Measurements from ENCODE around the gene SFXN5. TPM values are rescaled to one million over a fixed set of nuclear protein-coding genes. Genes with fewer than 3 reads are reported as not detected.

Gene SFXN5
- total RNA-seq, 2 donors from 2014 or later, result 12.8 to 23.2 TPM

DNA sequence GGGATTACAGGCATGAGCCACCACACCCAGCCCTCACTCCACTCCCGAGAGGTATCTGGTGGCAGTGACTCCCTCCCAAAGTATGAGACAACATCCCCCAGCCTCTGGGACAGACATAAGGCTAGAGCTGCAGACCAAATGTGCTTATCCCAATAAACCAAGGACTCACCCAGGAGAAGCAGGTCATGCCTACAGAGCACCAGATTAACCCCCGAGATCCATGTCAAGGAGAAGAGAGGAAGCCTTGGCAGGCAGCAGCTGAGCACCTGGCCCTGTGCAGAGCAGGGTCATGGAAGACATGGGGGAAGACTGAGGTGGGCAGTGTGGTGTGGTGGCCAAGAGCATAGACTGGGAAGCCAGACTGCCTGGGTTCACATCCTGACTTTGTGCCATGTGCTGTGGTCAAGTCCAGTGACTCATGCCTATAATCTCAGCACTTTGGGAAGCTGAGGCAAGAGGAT is 34.0 kb upstream of the SFXN5 start:
- intact Hi-C loops (cut with DNase I), result no loop called here
- H3K27me3 ChIP-seq (replicated peaks; ENCODE audit: insufficient read depth), result no peaks in the 10 kb centered on the region
- H3K9me3 ChIP-seq, result no peaks in the 10 kb centered on the region
- no peak overlapping the region for H3K27ac ChIP-seq
- H3K4me1 ChIP-seq (replicated peaks), result peaks cover 2% of the 10 kb centered on the region
- TF ChIP-seq, protein P1, sequence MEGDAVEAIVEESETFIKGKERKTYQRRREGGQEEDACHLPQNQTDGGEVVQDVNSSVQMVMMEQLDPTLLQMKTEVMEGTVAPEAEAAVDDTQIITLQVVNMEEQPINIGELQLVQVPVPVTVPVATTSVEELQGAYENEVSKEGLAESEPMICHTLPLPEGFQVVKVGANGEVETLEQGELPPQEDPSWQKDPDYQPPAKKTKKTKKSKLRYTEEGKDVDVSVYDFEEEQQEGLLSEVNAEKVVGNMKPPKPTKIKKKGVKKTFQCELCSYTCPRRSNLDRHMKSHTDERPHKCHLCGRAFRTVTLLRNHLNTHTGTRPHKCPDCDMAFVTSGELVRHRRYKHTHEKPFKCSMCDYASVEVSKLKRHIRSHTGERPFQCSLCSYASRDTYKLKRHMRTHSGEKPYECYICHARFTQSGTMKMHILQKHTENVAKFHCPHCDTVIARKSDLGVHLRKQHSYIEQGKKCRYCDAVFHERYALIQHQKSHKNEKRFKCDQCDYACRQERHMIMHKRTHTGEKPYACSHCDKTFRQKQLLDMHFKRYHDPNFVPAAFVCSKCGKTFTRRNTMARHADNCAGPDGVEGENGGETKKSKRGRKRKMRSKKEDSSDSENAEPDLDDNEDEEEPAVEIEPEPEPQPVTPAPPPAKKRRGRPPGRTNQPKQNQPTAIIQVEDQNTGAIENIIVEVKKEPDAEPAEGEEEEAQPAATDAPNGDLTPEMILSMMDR (IDR thresholded peaks at IDR 0.05), result no peak
- no peak for TF ChIP-seq POLR2AphosphoS5 (IDR thresholded peaks at IDR 0.05)
- no peak for TF ChIP-seq POLR2A (IDR thresholded peaks at IDR 0.05)
- 87% methylated on average over 2 of the region's 2 CpGs for WGBS
- H3K4me3 ChIP-seq, result no peak overlapping the region
- no peaks in the 10 kb centered on the region for H3K36me3 ChIP-seq
- no peak for DNase-seq (ENCODE audit: low spot score)

DNA sequence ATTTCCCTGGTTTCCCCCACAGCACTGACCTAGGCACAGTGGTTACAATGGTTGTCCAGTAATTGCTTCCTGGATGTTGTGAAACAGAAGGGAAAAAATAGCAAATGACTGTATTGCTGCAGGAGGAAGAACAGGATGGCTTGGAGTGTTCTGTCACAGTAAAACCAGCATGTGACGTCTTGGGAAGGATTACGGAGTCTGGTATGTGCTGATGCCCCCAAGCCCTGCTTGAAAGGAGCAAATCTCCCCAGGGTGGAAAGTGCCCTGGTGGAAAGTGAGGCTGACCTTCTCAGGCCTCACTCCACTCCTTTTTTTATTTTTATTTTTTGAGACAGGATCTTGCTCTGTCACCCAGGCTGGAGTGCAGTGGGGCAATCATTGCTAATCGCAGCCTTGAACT is 33.4 kb upstream of the SFXN5 start:
- TF ChIP-seq, protein P1 (IDR thresholded peaks at IDR 0.05), result no peak
- TF ChIP-seq POLR2A (IDR thresholded peaks at IDR 0.05) (no peak), POLR2AphosphoS5 (IDR thresholded peaks at IDR 0.05) (no peak)
- WGBS, result 95% methylated on average over 3 of the region's 3 CpGs
- no peak for DNase-seq (ENCODE audit: low spot score)
- Histone ChIP-seq H3K4me1 (replicated peaks) (no peaks in the 10 kb centered on the region), H3K9me3 (no peaks in the 10 kb centered on the region), H3K4me3 (no peak overlapping the region), H3K36me3 (no peaks in the 10 kb centered on the region), H3K27ac (no peak overlapping the region), H3K27me3 (replicated peaks; ENCODE audit: insufficient read depth) (no peaks in the 10 kb centered on the region)
- intact Hi-C loops (cut with DNase I), result no loop called here

DNA sequence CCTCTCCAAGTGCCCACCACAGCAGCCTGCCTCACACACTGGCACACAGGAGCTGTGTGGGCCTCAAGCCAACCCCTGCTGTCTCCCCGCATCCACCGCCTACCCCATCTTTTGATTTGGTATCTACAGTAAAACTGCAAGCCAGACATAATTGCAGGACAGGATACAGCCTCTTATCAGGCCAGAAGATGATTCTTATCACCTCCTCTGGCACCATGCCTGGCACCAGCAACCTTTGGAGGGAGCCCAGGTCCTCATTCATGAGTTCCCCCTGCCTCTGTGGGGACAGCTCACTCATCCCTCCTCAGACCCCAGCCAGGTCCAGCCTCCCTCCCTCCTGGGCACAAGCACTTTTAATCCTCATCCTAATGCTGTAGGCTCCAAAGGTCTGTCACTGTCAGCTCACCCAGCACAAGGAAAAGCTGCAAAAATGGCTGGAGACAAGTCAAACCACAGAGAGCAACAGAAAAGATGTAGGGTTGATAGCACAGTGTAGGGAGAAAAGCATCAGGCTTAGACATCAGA is 31.6 kb upstream of the SFXN5 start:
- Histone ChIP-seq H3K27me3 (replicated peaks; ENCODE audit: insufficient read depth) (no peaks in the 10 kb centered on the region), H3K27ac (no peak overlapping the region), H3K36me3 (no peaks in the 10 kb centered on the region), H3K9me3 (no peaks in the 10 kb centered on the region), H3K4me3 (no peak overlapping the region), H3K4me1 (replicated peaks) (no peaks in the 10 kb centered on the region)
- TF ChIP-seq POLR2AphosphoS5 (IDR thresholded peaks at IDR 0.05) (no peak), POLR2A (IDR thresholded peaks at IDR 0.05) (no peak)
- TF ChIP-seq, protein P1 (IDR thresholded peaks at IDR 0.05), result no peak
- intact Hi-C loops (cut with DNase I), result no loop called here
- 36% methylated on average over 2 of the region's 2 CpGs for WGBS
- no peak for DNase-seq (ENCODE audit: low spot score)

DNA sequence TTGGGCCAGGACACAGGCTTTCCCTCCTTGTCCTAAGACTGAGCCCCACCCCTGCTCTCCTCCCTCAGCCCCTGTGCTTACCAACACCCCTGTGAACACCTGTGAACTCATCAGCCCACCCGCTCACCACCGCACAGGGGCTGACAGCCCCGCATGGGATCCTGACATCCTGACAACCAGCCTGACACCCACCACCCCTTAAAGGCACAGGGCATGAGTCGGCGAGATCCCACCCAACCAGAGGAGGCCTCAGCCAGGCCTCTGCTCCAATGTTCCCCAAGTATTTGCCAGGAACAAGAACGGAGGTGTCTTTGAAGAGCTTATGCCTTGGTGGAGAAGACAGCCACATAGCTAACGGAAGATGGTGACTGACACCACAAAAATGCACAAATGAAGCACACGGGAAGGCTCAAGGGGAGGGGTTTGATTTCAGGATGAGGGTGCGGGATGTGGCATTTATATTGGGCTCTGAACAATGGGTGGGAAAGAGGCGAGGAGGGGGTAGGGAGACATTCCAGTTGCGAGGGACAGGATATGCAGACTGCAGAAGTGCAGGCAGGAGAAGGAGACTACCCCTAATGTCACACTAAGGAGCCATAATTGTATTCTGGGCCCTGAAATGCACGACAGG is 30.2 kb upstream of the SFXN5 start:
- intact Hi-C loops (cut with DNase I), result no loop called here
- H3K36me3 ChIP-seq, result no peaks in the 10 kb centered on the region
- WGBS, result 82% methylated on average over 12 of the region's 12 CpGs
- H3K27me3 ChIP-seq (replicated peaks; ENCODE audit: insufficient read depth), result no peaks in the 10 kb centered on the region
- no peak overlapping the region for H3K4me3 ChIP-seq
- TF ChIP-seq POLR2AphosphoS5 (IDR thresholded peaks at IDR 0.05), result no peak
- no peak for TF ChIP-seq POLR2A (IDR thresholded peaks at IDR 0.05)
- TF ChIP-seq, protein P1 (IDR thresholded peaks at IDR 0.05), result no peak
- H3K4me1 ChIP-seq (replicated peaks), result no peaks in the 10 kb centered on the region
- H3K9me3 ChIP-seq, result no peaks in the 10 kb centered on the region
- no peak for DNase-seq (ENCODE audit: low spot score)
- no peak overlapping the region for H3K27ac ChIP-seq

DNA sequence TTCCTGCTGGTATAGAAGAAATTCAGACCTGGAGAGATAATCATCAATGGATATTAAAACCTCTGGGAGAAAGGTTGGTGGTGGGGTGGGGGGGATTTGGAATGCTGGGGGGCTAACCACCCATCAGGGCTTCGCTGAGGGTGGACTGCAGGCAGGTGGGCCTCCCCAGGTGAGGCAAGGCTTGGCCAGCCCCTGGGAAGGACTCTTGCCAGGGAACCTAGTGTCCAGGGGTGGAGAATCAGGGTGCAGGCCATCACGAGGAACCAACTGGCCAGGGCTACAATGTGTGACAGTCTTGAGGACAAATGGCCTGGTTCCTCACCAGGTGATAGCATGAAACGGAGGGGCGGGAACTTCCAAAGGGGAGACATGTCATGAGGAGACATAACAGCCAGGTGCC is 29.4 kb upstream of the SFXN5 start:
- 88% methylated on average over 4 of the region's 4 CpGs for WGBS
- Histone ChIP-seq H3K27ac (no peak overlapping the region), H3K36me3 (no peaks in the 10 kb centered on the region), H3K4me1 (replicated peaks) (no peaks in the 10 kb centered on the region), H3K9me3 (no peaks in the 10 kb centered on the region), H3K27me3 (replicated peaks; ENCODE audit: insufficient read depth) (no peaks in the 10 kb centered on the region), H3K4me3 (no peak overlapping the region)
- DNase-seq (ENCODE audit: low spot score), result no peak
- intact Hi-C loops (cut with DNase I), result no loop called here
- TF ChIP-seq, protein P1 (IDR thresholded peaks at IDR 0.05), result no peak
- TF ChIP-seq POLR2AphosphoS5 (IDR thresholded peaks at IDR 0.05) (no peak), POLR2A (IDR thresholded peaks at IDR 0.05) (no peak)

Measured in prostate gland (tissue), 2 donors.